Skin epidermis (tissue), 12 donors: Measurements from ENCODE around the gene CXCR3.
"Not testable (repeated sequence)": the region's sequence is repeated elsewhere in the genome, so short reads cannot be mapped to it uniquely, and the experiment has no call there.

Experiments
- H3K27ac ChIP-seq, 21 experiments: fragments of 200-600 bp; sonication (generic) in 11 of 21; one replicate each; pipeline ENCODE4 v1.5.0; 2020; ENCODE audit warnings: mild to moderate bottlenecking in 3 of 21, inconsistent platforms in 2 of 21, moderate library complexity in 2 of 21
- H3K4me3 ChIP-seq, 7 experiments: fragments of 200-600 bp; sonication (generic) in 2 of 7; one replicate each; pipeline ENCODE4 v1.5.0; 2020; ENCODE audit warnings: inconsistent platforms in 2 of 7, mild to moderate bottlenecking in 2 of 7, moderate library complexity in 1 of 7

The CXCR3 gene

GRCh38 chrX:71577682-71578081 lies 40.6 kb downstream of the CXCR3 start:
- no peak overlapping the region for H3K27ac ChIP-seq
- H3K4me3 ChIP-seq, result no peak overlapping the region

GRCh38 chrX:71573590-71573989 lies 44.7 kb downstream of the CXCR3 start:
- H3K27ac ChIP-seq, result no peak overlapping the region
- H3K4me3 ChIP-seq, result no peak overlapping the region

- not testable (repeated sequence) for H3K27ac ChIP-seq, H3K4me3 ChIP-seq
Observed at GRCh38 chrX:71571390-71571789, 46.9 kb downstream of the CXCR3 start.
